Ishikawa (cell line): Measurements from ENCODE around the gene CTNNA3.

Experiments used
- CEBPB ChIP-seq: IDR thresholded peaks from 2 replicates; pipeline ENCODE4 v1.6.1; 2012
- CREB1 ChIP-seq: IDR thresholded peaks from 2 replicates; pipeline ENCODE4 v1.6.1; 2012; ENCODE audit warnings: low read depth
- EGR1 ChIP-seq: IDR thresholded peaks from 2 replicates; pipeline ENCODE4 v1.6.1; 2012
- EP300 ChIP-seq: IDR thresholded peaks from 2 replicates; pipeline ENCODE4 v1.6.1; 2012; ENCODE audit warnings: borderline replicate concordance
- FOXM1 ChIP-seq: IDR thresholded peaks from 2 replicates; pipeline ENCODE4 v1.6.1; 2012; ENCODE audit warnings: low read depth, borderline replicate concordance
- MAX ChIP-seq: IDR thresholded peaks from 2 replicates; pipeline ENCODE4 v1.6.1; 2012
- NFIC ChIP-seq: IDR thresholded peaks from 2 replicates; pipeline ENCODE4 v1.6.1; 2012
- RAD21 ChIP-seq: IDR thresholded peaks from 2 replicates; pipeline ENCODE4 v1.6.1; 2012; ENCODE audit warnings: low read depth
- REST ChIP-seq: IDR thresholded peaks from 2 replicates; pipeline ENCODE4 v1.6.1; 2012; ENCODE audit warnings: low read depth, mild to moderate bottlenecking
- TAF1 ChIP-seq: IDR thresholded peaks from 2 replicates; pipeline ENCODE4 v1.6.1; 2012; ENCODE audit warnings: low read depth, mild to moderate bottlenecking
- TCF12 ChIP-seq: IDR thresholded peaks from 2 replicates; pipeline ENCODE4 v1.6.1; 2012; ENCODE audit warnings: low read depth
- TEAD4 ChIP-seq: IDR thresholded peaks from 2 replicates; pipeline ENCODE4 v1.6.1; 2012
- USF1 ChIP-seq: IDR thresholded peaks from 2 replicates; pipeline ENCODE4 v1.6.1; 2012
- YY1 ChIP-seq: IDR thresholded peaks from 2 replicates; pipeline ENCODE4 v1.6.1; 2012; ENCODE audit warnings: low read depth
- ZBTB7A ChIP-seq: IDR thresholded peaks from 2 replicates; pipeline ENCODE4 v1.6.1; 2012; ENCODE audit warnings: low read depth

The CTNNA3 gene

GRCh38 chr10:66927971-66928770 is 767.8 kb downstream of the CTNNA3 start:
- no peak for TF ChIP-seq REST

- no peak for TF ChIP-seq REST
- no peak for TF ChIP-seq EP300
These were observed 768.6 kb downstream of the CTNNA3 start for GRCh38 chr10:66927251-66927935.

- TF ChIP-seq ZBTB7A (no peak), FOXM1 (no peak), USF1 (no peak), CEBPB (no peak), MAX (no peak), NFIC (no peak), EP300 (no peak), CREB1 (no peak), TEAD4 (no peak), RAD21 (no peak), TAF1 (no peak), REST (no peak), EGR1 (no peak), YY1 (no peak), TCF12 (no peak)
These were observed 769.2 kb downstream of the CTNNA3 start for GRCh38 chr10:66926841-66927240.

GRCh38 chr10:66925896-66926715 is 769.9 kb downstream of the CTNNA3 start, which contains the start of gene LRRTM3:
LRRTM3 (plus strand) TSS chr10:66926036.
- TF ChIP-seq USF1 = 0 out of 2 replicates have a peak, but pooled peaks have one; percentile 8
- no peak for TF ChIP-seq TEAD4
- TF ChIP-seq RAD21 = peak; percentile 59

GRCh38 chr10:66925373-66925772 is 770.6 kb downstream of the CTNNA3 start:
- no peak for TF ChIP-seq TAF1
- TF ChIP-seq RAD21 = no peak
- TF ChIP-seq TEAD4 = no peak
- TF ChIP-seq ZBTB7A = no peak
- TF ChIP-seq USF1 = no peak
- no peak for TF ChIP-seq TCF12
- TF ChIP-seq CEBPB = no peak
- TF ChIP-seq EGR1 = no peak
- TF ChIP-seq YY1 = no peak
- TF ChIP-seq CREB1 = no peak
- no peak for TF ChIP-seq REST
- TF ChIP-seq NFIC = no peak
- TF ChIP-seq MAX = no peak
- TF ChIP-seq FOXM1 = no peak
- TF ChIP-seq EP300 = no peak
